ENCODE measurements around the gene CCDC197.

DNA sequence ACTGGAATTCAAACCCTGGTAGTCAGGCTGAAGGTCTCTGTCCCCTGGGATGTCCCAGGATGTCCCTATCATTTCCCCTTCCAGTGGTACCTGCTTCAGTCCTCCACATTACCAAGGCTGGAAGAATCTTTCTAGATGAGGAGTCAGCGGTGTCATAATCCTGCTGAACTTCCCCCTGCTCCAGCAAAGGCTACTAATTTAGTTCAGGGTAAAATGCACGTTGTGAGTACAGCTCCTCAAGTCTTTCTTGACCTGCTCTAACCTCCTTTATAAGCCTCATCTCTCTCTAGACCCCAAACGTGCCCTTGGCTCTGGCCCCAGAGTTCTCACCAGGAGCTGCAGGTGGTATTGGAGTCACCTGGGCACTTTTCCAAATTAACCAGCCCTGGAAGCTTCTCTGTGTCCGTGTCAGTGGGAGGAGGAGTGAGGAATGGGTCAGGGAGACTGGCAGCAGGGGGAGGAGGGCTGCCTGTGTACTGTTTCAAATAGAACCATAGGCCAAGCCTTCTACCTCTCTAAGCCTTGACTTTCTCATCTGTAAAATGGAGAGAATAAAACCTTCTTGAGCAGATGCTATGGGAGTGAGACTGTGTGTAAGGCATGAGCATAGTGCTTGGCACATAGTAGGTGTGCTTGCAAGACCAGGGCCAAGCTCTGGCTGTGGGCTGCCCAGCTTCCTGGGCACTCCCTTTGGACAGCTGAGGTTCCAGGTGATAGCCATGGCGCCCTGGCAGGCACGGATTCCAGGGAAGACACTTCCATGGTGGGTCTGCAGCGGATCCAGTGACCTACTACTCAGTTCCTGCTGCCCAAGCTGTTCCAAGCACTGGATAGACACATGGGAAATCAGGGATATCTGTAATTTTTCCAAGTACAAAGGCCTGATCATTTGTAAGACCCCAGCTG is 45.2 kb upstream of the CCDC197 start:
- TF ChIP-seq, protein P1, sequence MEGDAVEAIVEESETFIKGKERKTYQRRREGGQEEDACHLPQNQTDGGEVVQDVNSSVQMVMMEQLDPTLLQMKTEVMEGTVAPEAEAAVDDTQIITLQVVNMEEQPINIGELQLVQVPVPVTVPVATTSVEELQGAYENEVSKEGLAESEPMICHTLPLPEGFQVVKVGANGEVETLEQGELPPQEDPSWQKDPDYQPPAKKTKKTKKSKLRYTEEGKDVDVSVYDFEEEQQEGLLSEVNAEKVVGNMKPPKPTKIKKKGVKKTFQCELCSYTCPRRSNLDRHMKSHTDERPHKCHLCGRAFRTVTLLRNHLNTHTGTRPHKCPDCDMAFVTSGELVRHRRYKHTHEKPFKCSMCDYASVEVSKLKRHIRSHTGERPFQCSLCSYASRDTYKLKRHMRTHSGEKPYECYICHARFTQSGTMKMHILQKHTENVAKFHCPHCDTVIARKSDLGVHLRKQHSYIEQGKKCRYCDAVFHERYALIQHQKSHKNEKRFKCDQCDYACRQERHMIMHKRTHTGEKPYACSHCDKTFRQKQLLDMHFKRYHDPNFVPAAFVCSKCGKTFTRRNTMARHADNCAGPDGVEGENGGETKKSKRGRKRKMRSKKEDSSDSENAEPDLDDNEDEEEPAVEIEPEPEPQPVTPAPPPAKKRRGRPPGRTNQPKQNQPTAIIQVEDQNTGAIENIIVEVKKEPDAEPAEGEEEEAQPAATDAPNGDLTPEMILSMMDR (IDR thresholded peaks at IDR 0.05) = no peak
- no peak for TF ChIP-seq POLR2A (IDR thresholded peaks at IDR 0.05)

Measured in ovary (tissue), 3 donors.